Naive thymus-derived CD4-positive, alpha-beta T cell (primary cell): ENCODE measurements around the gene PITPNB. TPM values are rescaled to one million over a fixed set of nuclear protein-coding genes. Genes with fewer than 3 reads are reported as not detected.

ENCODE experiments used
- ATAC-seq: fragments of 150-1000 bp; cut with Tn5 transposase; 2 replicates; pipeline ENCODE4 v1.10.0; 2021; ENCODE audit warnings: mild to moderate bottlenecking, moderate library complexity
- CTCF ChIA-PET: fragments of 350-600 bp; sonication (Branson Sonifier 250); formaldehyde crosslinking; loops from one replicate; lab custom pipeline; 2021; ENCODE audit warnings: antibody characterized with exemption; lab: Charles Lee
- POLR2A ChIA-PET: fragments of 350-600 bp; sonication (Branson Sonifier 250); formaldehyde crosslinking; loops from one replicate; lab custom pipeline; 2021; ENCODE audit warnings: antibody characterized with exemption, inconsistent platforms; lab: Charles Lee
- DNase-seq, 9 donors: peaks; one replicate each; pipeline versions ENCODE4 v3.0.0 to v3.0.0-alpha.2; 2020 to 2022; ENCODE audit warnings: mixed read lengths in 1 of 9
- H3K27ac ChIP-seq: one replicate; pipeline ENCODE4 v1.7.0; 2013; ENCODE audit warnings: mild to moderate bottlenecking, low read depth, low read length, moderate library complexity
- H3K27me3 ChIP-seq, 2 donors: one replicate each; pipeline ENCODE4 v1.7.0; 2013; ENCODE audit warnings: low read length in 2 of 2, mild to moderate bottlenecking in 2 of 2, moderate library complexity in 2 of 2; ENCODE audit not compliant: control insufficient read depth in 2 of 2, insufficient read depth in 2 of 2
- H3K36me3 ChIP-seq, 3 experiments: 1 replicate in 2 of 3; 2 replicates in 1 of 3; pipeline ENCODE4 v1.7.0; 2013; ENCODE audit warnings: low read length in 3 of 3, mild to moderate bottlenecking in 3 of 3, moderate library complexity in 1 of 3; ENCODE audit not compliant: insufficient read depth in 3 of 3, control insufficient read depth in 2 of 3
- H3K4me1 ChIP-seq, 2 donors: one replicate each; pipeline ENCODE4 v1.7.0; 2013; ENCODE audit warnings: low read length in 2 of 2, mild to moderate bottlenecking in 2 of 2, moderate library complexity in 1 of 2; ENCODE audit not compliant: control insufficient read depth in 2 of 2, insufficient read depth in 2 of 2
- H3K4me3 ChIP-seq: 2 replicates; pipeline ENCODE4 v1.7.0; 2013; ENCODE audit warnings: mild to moderate bottlenecking, low read length
- H3K9me3 ChIP-seq, 3 experiments: 1 replicate in 2 of 3; 2 replicates in 1 of 3; pipeline ENCODE4 v1.7.0; 2013; ENCODE audit warnings: low read length in 3 of 3; ENCODE audit not compliant: control insufficient read depth in 2 of 3
- H3K27ac Mint-ChIP-seq, 9 donors: one replicate each; pipeline ENCODE4 v1.8.0; 2020 to 2022; ENCODE audit warnings: mixed read lengths in 9 of 9, mild to moderate bottlenecking in 8 of 9, moderate library complexity in 5 of 9, inconsistent platforms in 2 of 9
- H3K27me3 Mint-ChIP-seq, 5 donors: one replicate each; pipeline ENCODE4 v1.8.0; 2021 to 2022; ENCODE audit warnings: mixed read lengths in 5 of 5, mild to moderate bottlenecking in 1 of 5
- H3K36me3 Mint-ChIP-seq, 5 donors: one replicate each; pipeline ENCODE4 v1.8.0; 2020 to 2022; ENCODE audit warnings: mixed read lengths in 5 of 5, mild to moderate bottlenecking in 3 of 5, inconsistent platforms in 1 of 5
- H3K4me1 Mint-ChIP-seq, 7 donors: one replicate each; pipeline ENCODE4 v1.8.0; 2020 to 2022; ENCODE audit warnings: mixed read lengths in 7 of 7, mild to moderate bottlenecking in 3 of 7, inconsistent platforms in 1 of 7
- H3K4me3 Mint-ChIP-seq, 10 donors: one replicate each; pipeline ENCODE4 v1.8.0; 2020 to 2022; ENCODE audit warnings: mild to moderate bottlenecking in 10 of 10, mixed read lengths in 10 of 10, moderate library complexity in 6 of 10, inconsistent platforms in 2 of 10
- H3K9me3 Mint-ChIP-seq, 11 donors: one replicate each; pipeline ENCODE4 v1.8.0; 2020 to 2022; ENCODE audit warnings: mixed read lengths in 11 of 11, mild to moderate bottlenecking in 4 of 11, inconsistent platforms in 1 of 11, moderate library complexity in 1 of 11
- intact Hi-C, 2 donors: fragments of 100-400 bp; cut with micrococcal nuclease; formaldehyde crosslinking; loops; one replicate each; pipeline ENCODE4 v1.15.1; 2023
- polyA plus RNA-seq, 2 donors: library from polyadenylated mRNA; unstranded; fragments of 300-500 nt; fragmentation: Illumina TruSeq; gene quantifications; one replicate each; pipeline ENCODE4 v1.2.3, GENCODE V29; 2021
- total RNA-seq, 6 experiments: library from RNA in 5 of 6; stranded (reverse) in 5 of 6; gene quantifications; 1 replicate in 5 of 6; 2 replicates in 1 of 6; pipeline ENCODE4 v1.2.3 and lab custom pipeline; 2021 to 2026

Gene PITPNB
- total and polyA plus RNA-seq, 7 experiments from 2014 or later, result 56.3 to 98.8 (median 62.8) TPM

GRCh38 chr22:27879923-27880322 is 39.1 kb downstream of the PITPNB start:
- H3K4me1 ChIP-seq, result peaks cover 0 to 23% of the 10 kb centered on the region in 2 donors
- H3K4me3 ChIP-seq, result no peak overlapping the region
- H3K27me3 Mint-ChIP-seq, result no peaks in the 10 kb centered on the region
- no peak overlapping the region for H3K27ac ChIP-seq
- POLR2A ChIA-PET, result interaction anchor here (0.5 kb wide), 1 partner anchor 1369 kb away, joined by 3 read pairs; no protein-coding TSS in a partner anchor
- peaks cover 0 to 11% (median 0%) of the 10 kb centered on the region in 3 experiments for H3K36me3 ChIP-seq
- H3K9me3 Mint-ChIP-seq, result no peaks in the 10 kb centered on the region
- peak; percentile 39 for ATAC-seq
- no peak for DNase-seq
- intact Hi-C loops, result loop anchor here (1.0 to 5.0 kb wide), 2 partner anchors 37 to 714 kb away; partner anchors contain the start of gene PITPNB (in 1 of the 2)
- H3K9me3 ChIP-seq, result no peaks in the 10 kb centered on the region
- H3K36me3 Mint-ChIP-seq, result peaks cover 0 to 14% (median 4%) of the 10 kb centered on the region in 5 donors
- no peaks in the 10 kb centered on the region for H3K27me3 ChIP-seq
- CTCF ChIA-PET, result no interaction called here
- no peak overlapping the region for H3K27ac Mint-ChIP-seq
- H3K4me3 Mint-ChIP-seq, result no peak overlapping the region
- H3K4me1 Mint-ChIP-seq, result peaks cover 7 to 46% (median 30%) of the 10 kb centered on the region in 7 donors

- DNase-seq (no peak), ATAC-seq (no peak)
- POLR2A ChIA-PET, result no interaction called here
- Histone ChIP-seq H3K27ac (no peak overlapping the region), H3K36me3 (peaks cover 0 to 6% (median 0%) of the 10 kb centered on the region in 3 experiments), H3K4me1 (peaks cover 0 to 23% of the 10 kb centered on the region in 2 donors), H3K27me3 (no peaks in the 10 kb centered on the region), H3K4me3 (no peak overlapping the region), H3K9me3 (no peaks in the 10 kb centered on the region)
- CTCF ChIA-PET, result interaction anchor here (0.6 to 1.1 kb wide), 6 partner anchors 9 to 1214 kb away, joined by 3 to 5 read pairs (median 4); no protein-coding TSS in a partner anchor
- Mint-ChIP-seq H3K9me3 (no peaks in the 10 kb centered on the region), H3K36me3 (peaks cover 0 to 11% (median 0%) of the 10 kb centered on the region in 5 donors), H3K27me3 (no peaks in the 10 kb centered on the region), H3K27ac (no peak overlapping the region), H3K4me3 (no peak overlapping the region), H3K4me1 (peaks cover 14 to 53% (median 37%) of the 10 kb centered on the region in 7 donors)
- intact Hi-C loops, result no loop called here
Measured at GRCh38 chr22:27878541-27878940, 40.5 kb downstream of the PITPNB start.

GRCh38 chr22:27877501-27877900 is 41.6 kb downstream of the PITPNB start:
- Mint-ChIP-seq H3K36me3 (peaks cover 0 to 14% (median 3%) of the 10 kb centered on the region in 5 donors), H3K27ac (no peak overlapping the region), H3K27me3 (no peaks in the 10 kb centered on the region), H3K4me1 (peaks cover 14 to 53% (median 37%) of the 10 kb centered on the region in 7 donors), H3K9me3 (no peaks in the 10 kb centered on the region), H3K4me3 (no peak overlapping the region)
- no peaks in the 10 kb centered on the region for H3K27me3 ChIP-seq
- DNase-seq (no peak), ATAC-seq (no peak)
- no peak overlapping the region for H3K4me3 ChIP-seq
- ChIA-PET CTCF (interaction anchor here (1.1 kb wide), 2 partner anchors 39 to 132 kb away, joined by 3 read pairs; no protein-coding TSS in a partner anchor), POLR2A (no interaction called here)
- intact Hi-C loops, result no loop called here
- H3K36me3 ChIP-seq, result peaks cover 0 to 10% (median 0%) of the 10 kb centered on the region in 3 experiments
- no peaks in the 10 kb centered on the region for H3K9me3 ChIP-seq
- peaks cover 0 to 23% of the 10 kb centered on the region in 2 donors for H3K4me1 ChIP-seq
- no peak overlapping the region for H3K27ac ChIP-seq

GRCh38 chr22:27876684-27877083 is 42.4 kb downstream of the PITPNB start:
- H3K36me3 ChIP-seq, result peaks cover 0 to 18% (median 0%) of the 10 kb centered on the region in 3 experiments
- CTCF ChIA-PET, result no interaction called here
- intact Hi-C loops, result no loop called here
- no peak overlapping the region for H3K27ac ChIP-seq
- no peak for ATAC-seq
- Mint-ChIP-seq H3K36me3 (peaks cover 0 to 21% (median 7%) of the 10 kb centered on the region in 5 donors), H3K9me3 (no peaks in the 10 kb centered on the region), H3K27ac (no peak overlapping the region), H3K4me1 (peaks cover 14 to 53% (median 38%) of the 10 kb centered on the region in 7 donors), H3K4me3 (no peak overlapping the region), H3K27me3 (no peaks in the 10 kb centered on the region)
- POLR2A ChIA-PET, result no interaction called here
- H3K4me1 ChIP-seq, result peaks cover 0 to 23% of the 10 kb centered on the region in 2 donors
- H3K4me3 ChIP-seq, result no peak overlapping the region
- no peak for DNase-seq
- no peaks in the 10 kb centered on the region for H3K27me3 ChIP-seq
- H3K9me3 ChIP-seq, result no peaks in the 10 kb centered on the region

GRCh38 chr22:27875951-27876350 is 43.1 kb downstream of the PITPNB start:
- H3K27me3 Mint-ChIP-seq, result no peaks in the 10 kb centered on the region

GRCh38 chr22:27874764-27875163 is 44.3 kb downstream of the PITPNB start:
- CTCF ChIA-PET, result interaction anchor here (0.6 to 1.7 kb wide), 3 partner anchors 9 to 1733 kb away, joined by 3 to 4 read pairs (median 3); no protein-coding TSS in a partner anchor
- Mint-ChIP-seq H3K9me3 (no peaks in the 10 kb centered on the region), H3K27me3 (no peaks in the 10 kb centered on the region), H3K4me3 (no peak overlapping the region), H3K4me1 (peaks cover 14 to 48% (median 41%) of the 10 kb centered on the region in 7 donors), H3K27ac (peak overlapping the region in 1 of 9 donors; percentile 1), H3K36me3 (peaks cover 0 to 34% (median 20%) of the 10 kb centered on the region in 5 donors)
- ATAC-seq (no peak), DNase-seq (no peak)
- POLR2A ChIA-PET, result no interaction called here
- peaks cover 0 to 23% of the 10 kb centered on the region in 2 donors for H3K4me1 ChIP-seq
- peaks cover 0 to 31% (median 0%) of the 10 kb centered on the region in 3 experiments for H3K36me3 ChIP-seq
- H3K27ac ChIP-seq, result no peak overlapping the region
- H3K27me3 ChIP-seq, result no peaks in the 10 kb centered on the region
- H3K9me3 ChIP-seq, result no peaks in the 10 kb centered on the region
- intact Hi-C loops, result no loop called here
- H3K4me3 ChIP-seq, result no peak overlapping the region

More at GRCh38 chr22:27875951-27876350, 43.1 kb downstream of the PITPNB start:
- no peak overlapping the region for H3K27ac ChIP-seq
- H3K4me1 Mint-ChIP-seq, result peaks cover 14 to 52% (median 39%) of the 10 kb centered on the region in 7 donors
- peaks cover 0 to 27% (median 14%) of the 10 kb centered on the region in 5 donors for H3K36me3 Mint-ChIP-seq
- CTCF ChIA-PET, result interaction anchor here (1.7 kb wide), 1 partner anchor 144 kb away, joined by 3 read pairs; no protein-coding TSS in a partner anchor
- peak overlapping the region in 1 of 10 donors; percentile 39 for H3K4me3 Mint-ChIP-seq
- H3K36me3 ChIP-seq, result peaks cover 0 to 25% (median 0%) of the 10 kb centered on the region in 3 experiments
- DNase-seq (no peak), ATAC-seq (peak; percentile 70)
- H3K27ac Mint-ChIP-seq, result peak overlapping the region in 6 of 9 donors; percentile 3 to 83 (median 24)
- peaks cover 0 to 23% of the 10 kb centered on the region in 2 donors for H3K4me1 ChIP-seq
- H3K4me3 ChIP-seq, result no peak overlapping the region
- H3K9me3 Mint-ChIP-seq, result no peaks in the 10 kb centered on the region
- intact Hi-C loops, result no loop called here
- no peaks in the 10 kb centered on the region for H3K27me3 ChIP-seq
- no peaks in the 10 kb centered on the region for H3K9me3 ChIP-seq
- POLR2A ChIA-PET, result no interaction called here
